Activated CD4-positive, CD25-positive, alpha-beta regulatory T cell treated with anti-CD3 and anti-CD28 coated beads, Interleukin-2, amount 50 U/mL, for 24 hours (primary cell): ENCODE measurements around the gene KRTAP9-6.
"Not testable (repeated sequence)": the region's sequence is repeated elsewhere in the genome, so short reads cannot be mapped to it uniquely, and the experiment has no call there.

Experiments
- ATAC-seq, 2 donors: fragments of 150-1000 bp; cut with Tn5 transposase; one replicate each; pipeline ENCODE4 v1.10.0; 2021; ENCODE audit warnings: mild to moderate bottlenecking in 1 of 2, moderate library complexity in 1 of 2

The KRTAP9-6 gene

DNA sequence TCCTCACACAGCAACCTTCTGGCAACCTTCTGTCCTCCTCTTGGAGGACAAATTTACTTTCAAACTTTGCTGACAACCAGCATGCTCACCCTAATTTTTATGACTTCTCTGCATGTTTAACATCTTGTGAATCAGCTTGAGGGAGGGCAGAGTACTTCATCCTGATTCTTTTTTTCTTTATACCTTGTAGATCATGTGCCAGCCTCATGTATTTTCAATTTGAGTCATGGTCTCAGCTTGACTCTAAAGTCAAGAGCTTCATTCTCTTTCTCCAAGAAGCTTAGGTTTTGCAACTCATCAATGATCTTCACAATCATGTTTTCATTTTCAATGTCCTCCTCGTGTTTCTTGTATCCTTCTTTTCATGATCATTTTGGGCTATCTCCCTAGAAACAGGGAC, 6.7 kb downstream of the KRTAP9-6 start:
- ATAC-seq: no peak

DNA sequence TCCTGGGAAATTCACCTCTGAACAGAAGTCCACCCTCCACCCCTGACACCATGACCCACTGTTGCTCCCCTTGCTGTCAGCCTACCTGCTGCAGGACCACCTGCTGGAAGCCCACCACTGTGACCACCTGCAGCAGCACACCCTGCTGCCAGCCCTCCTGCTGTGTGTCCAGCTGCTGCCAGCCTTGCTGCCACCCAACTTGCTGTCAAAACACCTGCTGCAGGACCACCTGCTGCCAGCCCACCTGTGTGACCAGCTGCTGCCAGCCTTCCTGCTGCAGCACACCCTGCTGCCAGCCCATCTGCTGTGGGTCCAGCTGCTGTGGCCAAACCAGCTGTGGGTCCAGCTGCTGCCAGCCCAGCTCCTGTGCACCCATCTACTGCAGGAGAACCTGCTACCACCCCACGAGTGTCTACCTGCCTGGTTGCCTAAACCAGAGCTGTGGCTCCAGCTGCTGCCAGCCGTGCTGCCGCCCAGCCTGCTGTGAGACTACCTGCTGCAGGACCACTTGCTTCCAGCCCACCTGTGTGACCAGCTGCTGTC, 10.5 kb downstream of the KRTAP9-6 start, which contains the start of gene KRTAP9-7:
TSS of gene KRTAP9-7 (plus strand) at position 51 of the 543 bp plus-strand sequence. CDS start at position 51, 0 bp downstream.
- ATAC-seq: not testable (repeated sequence)

DNA sequence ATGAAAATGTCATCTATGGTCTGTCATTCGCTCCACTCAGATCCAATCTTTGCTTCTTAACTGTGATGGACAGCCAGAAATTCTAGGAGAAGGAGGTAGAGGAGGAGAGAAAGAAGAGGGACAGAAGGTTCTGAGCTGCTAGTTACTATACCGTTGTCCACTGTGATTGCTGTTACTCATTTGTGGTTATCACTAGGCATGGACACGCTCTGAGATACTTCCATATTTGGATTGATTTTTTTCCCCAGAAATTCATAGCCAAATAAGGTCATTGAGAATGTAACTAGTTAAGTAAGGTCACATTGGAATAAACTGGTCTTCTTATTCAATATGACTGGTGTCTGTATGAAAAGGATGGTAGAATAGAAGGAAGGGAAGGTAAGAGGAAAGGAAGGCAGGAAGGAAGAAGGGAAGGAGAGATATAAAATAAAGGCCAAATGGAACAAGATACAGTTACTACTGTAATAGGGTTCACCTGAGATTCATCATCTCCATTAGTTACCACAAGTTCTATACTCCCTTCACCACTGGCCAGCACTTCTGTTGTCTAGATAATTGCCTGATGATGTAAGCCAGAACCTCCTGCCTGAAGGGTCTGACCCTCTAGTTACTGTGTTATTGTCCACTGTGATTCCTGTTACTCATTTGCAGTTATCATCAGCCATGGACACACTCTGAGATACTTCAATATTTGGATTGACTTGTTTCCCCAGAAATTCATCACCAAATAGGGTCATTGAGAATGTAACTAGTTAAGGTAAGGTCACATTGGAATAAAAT, 13.2 kb downstream of the KRTAP9-6 start:
- no peak for ATAC-seq

DNA sequence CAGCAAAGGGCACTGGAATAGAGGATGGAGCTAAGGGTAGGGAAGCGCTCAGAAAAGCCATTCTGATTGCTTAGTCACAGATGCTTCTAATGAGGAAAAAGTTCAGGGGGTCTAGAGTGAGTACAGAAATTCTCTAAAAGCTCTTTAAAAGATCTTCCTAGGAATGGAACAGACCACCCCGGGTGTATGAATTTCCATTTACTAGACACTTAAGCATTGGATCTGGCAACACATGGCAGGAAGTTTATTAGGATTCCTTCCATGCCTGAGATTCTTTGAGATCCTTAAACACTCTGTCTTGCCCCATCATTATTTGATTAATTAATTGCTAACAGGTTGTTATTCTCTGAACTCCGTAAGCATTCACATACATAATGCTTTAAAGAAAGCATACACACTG, 18.9 kb downstream of the KRTAP9-6 start:
- no peak for ATAC-seq

DNA sequence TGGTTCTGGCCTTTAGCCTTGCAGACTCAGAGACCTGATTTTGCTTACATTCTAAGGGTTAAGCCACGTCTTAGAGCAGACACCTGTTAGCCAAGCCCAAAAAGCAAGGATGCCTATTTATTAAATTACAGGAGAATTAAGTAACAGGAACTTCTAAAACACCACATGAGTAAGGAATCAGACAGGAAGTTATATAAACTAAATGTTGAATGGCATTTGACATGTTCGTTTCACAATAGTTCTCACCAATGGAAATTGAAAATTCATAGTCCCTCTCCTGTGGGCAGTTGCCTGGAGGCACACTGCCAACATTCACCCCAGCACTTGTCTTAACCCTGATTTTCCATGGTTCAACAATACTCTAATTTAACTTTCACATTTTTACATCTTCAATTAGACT, 19.4 kb downstream of the KRTAP9-6 start:
- ATAC-seq: no peak

DNA sequence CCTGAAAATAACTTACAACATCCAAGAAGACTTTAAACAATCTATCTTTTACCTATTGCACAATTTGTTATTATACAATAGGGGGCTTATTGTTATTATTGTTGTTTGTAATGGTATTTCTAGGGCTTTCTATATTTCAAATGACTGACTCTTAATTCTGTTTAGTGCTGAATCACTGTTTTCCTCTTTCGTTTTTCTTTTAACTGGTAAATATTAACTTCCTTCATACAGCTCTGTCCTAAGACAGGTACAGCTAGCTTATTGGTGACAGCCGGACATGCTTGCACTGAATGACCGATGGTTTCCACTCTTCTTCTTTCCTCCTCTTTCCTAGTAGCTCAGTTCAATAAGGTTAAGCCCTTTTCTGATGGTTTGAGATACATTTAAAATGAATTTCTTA, 21.9 kb downstream of the KRTAP9-6 start:
- no peak for ATAC-seq

DNA sequence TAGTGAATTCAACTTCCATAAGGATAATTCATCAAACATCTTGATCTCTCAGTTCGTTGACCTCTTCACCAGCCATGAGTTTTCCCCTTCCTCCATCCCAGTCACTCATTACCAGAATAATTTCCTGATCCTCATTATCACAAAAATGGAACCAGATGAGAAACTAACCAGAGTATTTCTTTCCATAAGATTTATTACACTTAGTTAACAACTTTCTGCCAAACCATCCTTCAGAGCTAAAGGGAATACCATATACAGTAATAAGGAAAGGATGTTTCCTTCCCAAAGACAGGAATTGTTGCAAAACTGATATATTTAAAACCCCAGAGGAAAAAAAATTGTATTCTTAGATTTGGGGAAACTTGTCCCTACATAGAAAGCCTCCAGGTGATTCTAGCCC, 28.8 kb downstream of the KRTAP9-6 start:
- no peak for ATAC-seq

DNA sequence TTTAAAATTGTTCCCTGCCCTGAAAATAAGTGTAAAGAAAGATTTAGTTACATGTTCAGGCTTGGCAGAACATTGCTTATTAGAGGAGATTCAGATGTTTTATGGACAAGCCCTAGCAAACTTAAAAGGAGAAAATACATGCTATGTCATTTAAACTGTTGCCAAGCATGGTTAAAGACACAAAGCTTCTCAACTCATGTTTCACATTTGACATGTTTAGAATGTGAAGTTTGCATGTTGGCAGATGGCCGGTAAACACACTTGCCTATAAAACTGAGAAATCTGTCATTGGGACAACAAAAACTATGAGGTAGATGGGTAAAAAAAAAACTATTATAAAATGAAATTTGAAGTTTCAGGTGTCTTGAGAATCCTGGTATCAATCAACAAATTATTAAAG, 31.7 kb downstream of the KRTAP9-6 start:
- ATAC-seq: no peak

DNA sequence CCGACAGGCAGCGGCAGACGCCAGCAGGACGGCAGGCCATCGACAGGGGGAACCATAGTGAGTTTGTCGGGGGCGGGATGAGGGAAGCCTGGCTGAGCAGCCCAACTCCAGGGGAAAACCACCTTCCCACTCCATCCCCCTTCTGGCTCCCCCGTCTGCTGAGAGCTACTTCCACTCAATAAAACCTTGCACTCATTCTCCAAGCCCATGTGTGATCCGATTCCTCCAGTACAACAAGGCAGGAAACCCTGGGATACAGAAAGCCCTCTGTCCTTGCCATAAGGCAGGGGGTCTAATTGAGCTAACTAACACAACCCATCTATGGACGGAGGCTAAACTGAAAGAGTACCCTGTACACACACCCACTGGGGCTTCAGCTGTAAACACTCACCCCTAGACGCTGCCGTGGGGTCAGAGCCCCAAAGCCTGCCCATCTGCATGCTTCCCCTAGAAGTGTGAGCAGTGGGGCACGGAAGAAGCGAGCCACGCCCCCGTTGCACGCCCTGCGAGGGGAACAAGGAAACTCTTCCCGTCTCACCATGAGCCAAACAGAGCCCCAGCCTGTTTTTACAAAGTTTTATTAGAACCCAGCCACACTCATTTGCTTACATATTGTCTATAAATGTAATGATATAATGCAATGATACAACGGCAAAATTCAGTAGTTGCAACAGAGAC, 33.4 kb downstream of the KRTAP9-6 start:
- no peak for ATAC-seq

DNA sequence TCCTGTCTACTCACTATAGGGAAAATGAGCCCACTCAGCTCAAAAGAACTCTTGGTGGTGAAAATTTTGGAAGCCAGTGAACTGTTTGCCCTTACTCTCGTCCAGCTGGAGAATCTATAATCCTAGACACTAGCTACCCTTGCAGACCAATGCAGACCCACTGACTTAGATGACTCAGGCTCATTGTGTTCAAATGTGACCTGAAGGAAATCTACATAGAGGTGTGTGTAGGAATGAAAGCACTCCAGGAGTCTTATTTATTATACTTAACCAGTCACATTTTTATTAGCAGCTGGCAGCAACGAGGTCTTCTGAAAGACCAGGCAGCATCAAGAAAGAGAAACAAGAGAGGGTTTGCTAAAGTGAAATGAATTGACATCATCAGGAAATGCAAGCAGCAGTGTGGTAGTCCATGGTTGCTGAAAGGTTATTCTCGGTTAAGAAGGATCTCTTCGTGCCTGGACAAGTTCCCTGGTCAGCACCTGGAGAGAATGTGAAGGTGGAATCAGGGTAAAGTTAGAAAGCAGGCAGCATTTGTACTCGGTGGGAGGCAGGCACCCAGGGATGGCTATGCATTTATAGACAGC, 36.1 kb downstream of the KRTAP9-6 start:
- no peak for ATAC-seq

DNA sequence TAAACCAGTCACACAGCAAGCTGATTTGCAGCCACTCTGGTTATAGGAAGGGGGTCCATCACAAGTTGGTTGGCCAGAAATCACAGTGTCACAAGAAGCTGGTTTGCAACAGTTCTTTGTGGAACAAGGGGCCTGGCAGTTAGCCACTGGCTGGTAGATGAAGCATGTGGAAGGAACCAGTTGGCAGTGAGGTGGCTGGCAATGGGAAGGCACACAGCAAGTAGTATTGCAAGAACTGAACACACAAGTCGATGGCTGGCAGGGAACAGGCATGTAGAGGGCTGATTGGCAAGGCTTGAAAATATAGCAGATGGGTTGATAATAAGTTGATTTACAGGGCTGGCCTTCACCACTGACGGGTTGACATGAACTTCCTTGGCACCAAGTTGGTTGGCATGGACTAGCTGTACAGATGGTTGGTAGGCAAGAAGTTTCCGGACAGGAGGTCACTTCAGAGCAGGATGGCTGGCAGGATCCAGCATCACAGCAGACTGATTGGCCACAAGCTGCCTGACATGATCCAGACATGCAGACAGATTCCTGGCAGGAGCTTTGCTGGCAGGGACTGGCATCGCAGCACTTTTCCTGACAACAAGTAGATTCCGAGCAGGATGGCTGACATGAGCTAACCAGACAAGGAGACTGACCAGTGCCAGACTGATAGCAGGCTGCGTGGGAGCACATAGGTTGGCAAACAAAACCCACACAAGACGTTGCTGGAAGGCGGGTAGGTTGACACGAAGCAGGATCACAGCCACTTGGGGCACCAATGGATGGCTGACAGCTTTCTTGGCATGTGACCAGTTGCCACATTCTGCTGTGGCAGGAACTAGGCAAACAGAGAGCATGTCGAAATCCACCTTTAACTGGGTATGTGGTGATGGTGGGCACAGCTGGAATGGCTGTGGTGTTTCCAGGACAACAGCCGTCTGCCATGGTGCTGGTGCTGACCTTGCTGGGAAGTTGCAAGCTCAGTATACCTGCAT, 37.0 kb downstream of the KRTAP9-6 start, which contains the start of gene KRTAP29-1:
TSS of gene KRTAP29-1 (minus strand) at position 936 of the 986 bp plus-strand sequence. CDS start at position 936, 0 bp downstream.
- no peak for ATAC-seq

DNA sequence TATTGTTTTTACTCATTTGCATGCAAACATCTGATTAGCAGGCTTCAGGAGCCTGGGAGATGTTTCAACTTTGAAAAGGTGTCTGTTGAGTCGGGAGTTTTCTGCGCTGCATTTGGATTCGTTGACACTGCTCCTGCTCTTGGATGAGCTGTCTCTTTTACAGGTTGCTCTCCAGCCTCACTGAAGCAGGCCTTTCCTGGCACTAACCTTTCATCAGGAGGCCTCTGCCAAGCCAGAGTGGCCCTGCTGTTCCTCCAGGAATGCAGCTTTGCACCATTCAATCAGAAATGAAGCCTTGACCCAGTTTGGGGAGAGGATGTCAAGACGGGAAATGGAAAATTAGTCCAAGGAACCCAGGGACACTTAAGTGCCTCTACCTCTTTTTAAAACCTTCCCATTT, 37.8 kb downstream of the KRTAP9-6 start:
- no peak for ATAC-seq

DNA sequence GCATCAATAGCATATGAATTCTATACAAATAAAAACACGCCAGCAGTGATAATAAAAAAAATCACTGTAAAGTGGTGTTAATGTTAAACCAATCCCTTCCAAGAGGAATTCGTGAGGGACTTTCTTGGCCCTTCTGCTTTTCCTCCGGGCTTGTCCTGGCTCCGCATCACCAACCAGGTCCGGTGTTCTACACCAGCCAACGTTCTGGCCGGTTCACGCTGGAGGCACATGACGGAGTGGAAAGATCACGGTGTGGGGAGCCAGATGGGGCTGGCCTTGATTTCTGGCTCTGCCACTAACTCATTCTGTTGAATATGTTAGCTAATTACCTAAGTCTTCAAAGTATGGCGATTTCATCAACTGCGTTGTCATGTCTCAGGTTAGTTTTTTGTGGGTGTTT, 38.9 kb downstream of the KRTAP9-6 start:
- ATAC-seq: no peak

DNA sequence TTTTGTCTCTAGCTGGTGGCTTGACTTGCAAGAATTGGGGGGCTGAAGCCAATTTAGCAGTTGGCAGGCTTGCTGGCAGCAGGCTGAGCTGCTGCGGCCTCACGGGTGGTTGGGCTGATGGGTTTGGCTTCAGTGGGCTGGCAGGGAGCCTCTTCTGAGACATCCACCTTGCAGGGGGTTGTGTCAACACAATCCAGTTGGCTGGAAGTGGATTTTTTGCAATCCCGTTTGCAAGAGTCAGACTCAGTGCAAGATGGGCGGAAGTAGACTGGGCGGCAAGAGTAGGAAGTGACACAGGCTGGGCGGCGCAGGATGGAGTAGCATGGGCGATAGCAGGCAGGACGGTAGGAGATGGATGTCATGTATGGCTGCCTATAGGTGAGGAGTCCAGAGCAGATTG, 42.5 kb downstream of the KRTAP9-6 start:
- no peak for ATAC-seq

DNA sequence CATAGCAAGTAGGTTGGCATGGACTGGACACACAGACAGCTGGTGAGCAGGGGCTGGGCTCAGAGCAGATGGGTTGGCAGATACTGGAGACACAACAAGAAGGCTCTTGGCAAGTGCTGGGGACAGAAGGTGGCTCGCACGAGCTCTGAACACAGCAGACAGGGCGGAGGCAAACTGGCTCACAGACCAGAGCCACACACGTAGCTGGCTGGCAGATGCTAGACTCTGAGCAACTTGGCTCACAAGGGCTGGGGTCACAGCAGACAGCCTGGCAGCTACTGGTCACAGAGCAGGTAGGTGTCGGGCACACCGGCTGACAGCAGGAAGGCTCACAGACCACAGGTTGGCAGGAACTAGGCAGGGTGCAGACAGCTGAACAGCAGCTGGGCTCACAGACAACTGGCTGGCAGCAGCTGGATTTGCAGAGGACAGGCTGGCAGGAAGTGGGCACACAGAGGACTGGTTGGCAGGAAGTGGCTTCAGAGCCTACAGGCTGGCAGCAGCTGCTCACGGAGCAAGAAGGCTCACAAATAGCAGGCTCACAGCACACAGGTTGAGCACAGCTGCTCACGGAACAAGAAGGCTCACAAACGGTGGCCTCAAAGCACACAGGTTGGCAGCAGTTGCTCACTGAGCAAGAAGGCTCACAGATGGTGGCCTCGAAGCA, 43.2 kb downstream of the KRTAP9-6 start:
- peak; percentile 71 to 74 for ATAC-seq

DNA sequence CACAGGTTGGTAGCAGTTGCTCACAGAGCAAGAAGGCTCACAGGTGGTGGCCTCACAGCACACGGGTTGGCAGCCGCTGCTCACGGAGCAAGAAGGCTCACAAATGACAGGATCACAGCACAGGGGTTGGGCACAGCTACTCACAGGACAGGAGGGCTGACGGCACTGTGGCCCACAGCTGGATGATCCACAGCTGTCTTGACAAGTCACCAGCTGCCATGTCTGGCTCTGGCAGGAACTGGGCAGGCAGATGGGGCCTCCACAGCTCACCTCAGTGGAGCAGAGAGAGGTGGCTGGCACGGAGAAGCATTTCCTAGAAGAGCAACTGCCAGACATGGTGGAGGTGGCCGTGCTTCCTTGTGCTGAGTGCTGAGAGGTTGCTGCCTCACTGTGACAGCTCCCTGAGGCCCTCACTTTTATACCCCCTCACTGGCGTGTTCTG, 43.8 kb downstream of the KRTAP9-6 start, which contains the start of gene KRTAP16-1:
TSS of gene KRTAP16-1 (minus strand) at position 392 of the 442 bp plus-strand sequence. CDS start at position 336, 56 bp downstream.
- ATAC-seq: peak; percentile 65 to 66

DNA sequence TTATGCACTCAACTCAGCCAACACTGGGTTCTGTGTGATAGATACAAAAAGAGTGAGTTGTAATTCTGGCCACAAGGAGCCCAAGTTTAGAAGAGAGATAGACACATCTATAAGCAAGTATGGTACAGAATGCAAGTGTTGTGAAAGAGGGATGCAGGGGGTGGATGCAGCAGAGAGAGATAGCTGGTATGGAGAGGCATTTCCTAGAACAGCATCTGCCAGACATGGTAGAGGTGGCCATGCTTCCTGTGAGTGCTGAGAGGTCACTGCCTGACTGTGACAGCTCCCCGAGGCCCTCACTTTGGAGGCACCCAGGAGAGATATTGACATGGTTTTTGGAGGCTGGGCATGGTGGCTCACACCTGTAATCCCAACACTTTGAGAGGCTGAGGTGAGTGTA, 45.9 kb downstream of the KRTAP9-6 start:
- ATAC-seq: no peak

DNA sequence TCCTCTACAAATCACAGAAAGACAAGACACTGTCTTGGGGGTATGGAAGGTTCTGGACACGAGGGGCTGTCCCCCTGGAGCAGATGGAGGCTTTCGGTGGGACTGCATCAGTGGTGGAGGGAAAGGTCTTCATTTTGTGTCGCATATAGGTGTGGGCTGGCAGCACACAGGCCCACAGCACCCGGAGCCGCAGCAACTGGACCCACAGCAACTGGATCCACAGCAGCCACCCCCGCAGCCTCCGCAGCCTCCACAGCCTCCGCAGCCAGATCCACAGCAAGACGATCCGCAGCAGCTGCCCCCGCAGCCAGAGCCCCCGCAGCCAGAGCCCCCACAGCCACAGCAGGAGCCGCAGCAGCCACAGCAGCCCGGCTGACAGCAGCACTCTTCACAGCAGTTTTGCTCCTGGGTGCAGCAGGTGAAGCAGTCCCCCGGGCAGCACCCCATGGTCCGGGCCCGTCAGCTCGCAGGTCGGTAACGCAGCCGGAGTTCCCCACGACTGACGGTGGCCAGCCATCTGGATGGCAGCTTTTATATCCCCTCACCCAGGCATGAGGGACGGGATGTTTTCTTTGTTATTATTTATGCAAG, 50.1 kb downstream of the KRTAP9-6 start, which contains the start of gene KRTAP17-1:
TSS of gene KRTAP17-1 (minus strand) at position 507 of the 591 bp plus-strand sequence. CDS start at position 447, 60 bp downstream.
- no peak for ATAC-seq
